Lung (tissue), 12 donors: ENCODE measurements around the gene SHANK2. TPM values are rescaled to one million over a fixed set of nuclear protein-coding genes. Genes with fewer than 3 reads are reported as not detected.

Experiments
- ATAC-seq: fragments of 200-7000 bp; cut with Tn5 transposase; one replicate; pipeline ENCODE4 v1.9.1; 2020; ENCODE audit warnings: moderate number of reproducible peaks; ENCODE audit not compliant: insufficient read depth, low FRiP score
- DNase-seq, 3 donors: peaks; one replicate each; pipeline ENCODE4 v3.0.0-alpha.2; 2013 to 2017
- H3K27ac ChIP-seq, 2 donors: one replicate each; pipeline ENCODE4 v1.5.1; 2013; ENCODE audit warnings: mild to moderate bottlenecking in 2 of 2, moderate library complexity in 2 of 2, control low read depth in 1 of 2, inconsistent platforms in 1 of 2, low read depth in 1 of 2, low read length in 1 of 2
- H3K27me3 ChIP-seq, 3 donors: one replicate each; pipeline ENCODE4 v1.5.1; 2013; ENCODE audit warnings: low read length in 2 of 3; ENCODE audit not compliant: control insufficient read depth in 3 of 3, insufficient read depth in 3 of 3
- H3K36me3 ChIP-seq, 4 donors: one replicate each; pipeline ENCODE4 v1.5.1; 2013; ENCODE audit warnings: low read length in 4 of 4, mild to moderate bottlenecking in 1 of 4, moderate library complexity in 1 of 4; ENCODE audit not compliant: control insufficient read depth in 4 of 4, insufficient read depth in 4 of 4
- H3K4me1 ChIP-seq, 5 donors: one replicate each; pipeline ENCODE4 v1.5.1; 2013; ENCODE audit warnings: low read length in 5 of 5, mild to moderate bottlenecking in 2 of 5, moderate library complexity in 1 of 5; ENCODE audit not compliant: control insufficient read depth in 5 of 5, insufficient read depth in 5 of 5
- H3K4me3 ChIP-seq: one replicate; pipeline ENCODE4 v1.5.1; 2013; ENCODE audit warnings: mild to moderate bottlenecking, control low read depth, moderate library complexity
- H3K9ac ChIP-seq, 2 donors: one replicate each; pipeline ENCODE4 v1.5.1; 2013; ENCODE audit warnings: low read length in 2 of 2, control low read depth in 1 of 2; ENCODE audit not compliant: insufficient read depth in 1 of 2
- H3K9me3 ChIP-seq, 4 donors: one replicate each; pipeline ENCODE4 v1.5.1; 2013; ENCODE audit warnings: low read length in 3 of 4, mild to moderate bottlenecking in 1 of 4, moderate library complexity in 1 of 4; ENCODE audit not compliant: control insufficient read depth in 4 of 4, insufficient read depth in 3 of 4
- CTCF ChIP-seq: IDR thresholded peaks from 2 replicates; pipeline ENCODE4 v1.5.1; 2012; ENCODE audit warnings: mild to moderate bottlenecking; ENCODE audit errors: control extremely low read depth, extremely low read depth
- WGBS, 2 donors: extraction: QIAGEN DNeasy Blood & Tissue Kit; methylation state at CpG; one replicate each; pipeline ENCODE4 v1.1.7; 2013; 5-methylcytosine and 5-hydroxymethylcytosine counted together
- polyA plus RNA-seq, 2 donors: library from polyadenylated mRNA; stranded (reverse); fragments of 200-250 nt; gene quantifications; one replicate each; pipeline ENCODE4 v1.2.1, GENCODE V29; 2013
- total RNA-seq, 2 donors: library from RNA; depleted of rRNA in 1 of 2; stranded (reverse); fragments of >200 nt in 1 of 2; gene quantifications; one replicate each; pipeline ENCODE4 v1.2.1, GENCODE V29; 2014 to 2021
- donor health status: control.
- donor health status: control.
- donor health status: Bipolar disorder and iron deficiency.
- donor health status: healthy.
- donor health status: DM: yes; HTN: yes; CAD: no.

Gene SHANK2
- total and polyA plus RNA-seq, 4 donors, result 3.0 to 55.4 (median 25.9) TPM

- H3K9ac ChIP-seq, result no peak overlapping the region
- peaks cover 0 to 9% (median 0%) of the 10 kb centered on the region in 5 donors for H3K4me1 ChIP-seq
- no peak for TF ChIP-seq CTCF
- H3K9me3 ChIP-seq, result no peaks in the 10 kb centered on the region
- DNase-seq (no peak), ATAC-seq (no peak)
- no peaks in the 10 kb centered on the region for H3K27me3 ChIP-seq
- H3K4me3 ChIP-seq, result no peak overlapping the region
- no peaks in the 10 kb centered on the region for H3K36me3 ChIP-seq
- H3K27ac ChIP-seq, result no peak overlapping the region
- WGBS, 2 donors, result 94 to 95% methylated on average over 21 to 23 of the region's 23 CpGs
Observed at GRCh38 chr11:71214553-71215424, 37.6 kb downstream of the SHANK2 start.

GRCh38 chr11:71213696-71214552, 38.5 kb downstream of the SHANK2 start:
- H3K27ac ChIP-seq, result no peak overlapping the region
- no peaks in the 10 kb centered on the region for H3K9me3 ChIP-seq
- H3K4me1 ChIP-seq, result peaks cover 0 to 9% (median 0%) of the 10 kb centered on the region in 5 donors
- H3K9ac ChIP-seq, result no peak overlapping the region
- H3K4me3 ChIP-seq, result no peak overlapping the region
- H3K27me3 ChIP-seq, result no peaks in the 10 kb centered on the region
- DNase-seq (peak in 2 of 3 donors; percentile 3 to 25), ATAC-seq (no peak)
- no peaks in the 10 kb centered on the region for H3K36me3 ChIP-seq
- TF ChIP-seq CTCF, result no peak
- WGBS, 2 donors, result 83 to 84% methylated on average over 19 of the region's 19 CpGs

DNA sequence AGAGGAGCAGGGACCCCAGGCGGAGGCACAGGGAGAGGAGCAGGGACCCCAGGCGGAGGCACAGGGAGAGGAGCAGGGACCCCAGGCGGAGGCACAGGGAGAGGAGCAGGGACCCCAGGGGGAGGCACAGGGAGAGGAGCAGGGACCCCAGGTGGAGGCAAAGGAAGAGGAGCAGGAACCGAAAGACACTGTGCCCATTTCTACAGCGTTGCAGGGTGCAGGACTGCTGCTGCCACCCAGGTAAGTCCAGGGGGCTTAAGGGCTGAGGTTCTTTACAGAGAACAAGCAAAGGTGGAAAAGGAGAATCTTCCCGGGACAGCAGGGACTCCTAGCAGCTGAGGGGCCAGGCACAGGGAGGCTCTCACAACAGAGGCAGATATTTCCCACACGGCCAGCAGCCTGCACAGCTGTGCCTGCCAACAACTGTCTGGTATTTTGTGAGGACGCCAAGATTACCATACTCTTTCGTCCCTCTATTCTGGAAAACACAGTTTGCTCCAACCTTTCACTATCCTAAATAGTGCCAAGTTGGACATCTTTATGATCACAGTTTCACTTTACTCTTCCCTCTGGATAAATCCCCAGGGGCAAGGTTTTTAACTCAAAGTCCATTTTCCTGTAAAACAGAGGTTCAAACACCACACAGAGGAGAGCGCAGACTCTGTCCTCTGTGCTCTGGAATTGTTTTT, 39.4 kb downstream of the SHANK2 start:
- WGBS, 2 donors, result 73 to 80% methylated on average over 10 of the region's 10 CpGs
- TF ChIP-seq CTCF, result no peak
- ATAC-seq (no peak), DNase-seq (peak; percentile 63 to 86 (median 65))
- peaks cover 0 to 9% (median 0%) of the 10 kb centered on the region in 5 donors for H3K4me1 ChIP-seq
- H3K27ac ChIP-seq, result no peak overlapping the region
- H3K4me3 ChIP-seq, result no peak overlapping the region
- no peaks in the 10 kb centered on the region for H3K36me3 ChIP-seq
- H3K27me3 ChIP-seq, result no peaks in the 10 kb centered on the region
- no peaks in the 10 kb centered on the region for H3K9me3 ChIP-seq
- no peak overlapping the region for H3K9ac ChIP-seq
